ENCODE data around the gene TUBB4A. TPM values are rescaled to one million over a fixed set of nuclear protein-coding genes. Genes with fewer than 3 reads are reported as not detected.

The TUBB4A gene
- total and polyA plus RNA-seq, 10 of the 15 experiments (the other 5 are each of a cell fraction or from before 2014, with no cell fraction given), result 0.29 to 22.4 (median 3.8) TPM

DNA sequence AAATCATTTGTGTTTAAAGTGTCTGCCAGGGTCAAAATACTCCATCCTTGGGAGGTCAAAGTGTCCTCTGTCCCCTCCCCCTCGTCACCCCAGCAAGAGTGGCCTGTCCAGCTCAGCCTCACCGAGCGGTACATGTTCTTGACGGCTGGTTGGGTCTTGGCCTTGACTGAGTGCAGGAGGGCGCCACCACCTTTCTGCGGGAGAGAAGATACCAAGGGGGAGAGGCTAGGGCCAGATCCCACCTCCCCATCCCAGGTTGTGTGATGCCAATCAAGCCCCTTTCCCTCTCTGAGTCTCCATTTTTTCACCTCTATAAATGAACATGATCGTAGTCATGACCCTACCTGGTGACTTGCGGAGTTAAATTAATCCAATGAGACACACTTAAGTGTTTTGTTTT lies 31.9 kb downstream of the TUBB4A start:
- WGBS (ENCODE audit: insufficient coverage, insufficient replicate concordance, low lambda C conversion rate, missing lambda C conversion rate), result 96% methylated on average over 8 of the region's 8 CpGs
- POLR2A ChIA-PET, result interaction anchor here (0.9 to 1.5 kb wide), 2 partner anchors 14 to 19 kb away, joined by 3 read pairs; no protein-coding TSS in a partner anchor

More for the DNA sequence above, 31.9 kb downstream of the TUBB4A start:
- Histone ChIP-seq H3K36me3 (ENCODE audit: control insufficient read depth in 2 of 2, insufficient read depth in 2 of 2, low read length in 1 of 2) (peaks cover 0 to 2% of the 10 kb centered on the region in 2 experiments; a peak in 2 of 4 replicates), H3K9me3 (replicated peaks; ENCODE audit: control insufficient read depth, insufficient read depth, low read length) (no peaks in the 10 kb centered on the region), H2AFZ (ENCODE audit: control insufficient read depth, low read depth, low read length) (no peak overlapping the region), H3K79me2 (ENCODE audit: control insufficient read depth, insufficient read depth, low read length) (no peaks in the 10 kb centered on the region), H3K27ac (ENCODE audit: control insufficient read depth, insufficient read depth) (no peak overlapping the region), H3K4me2 (ENCODE audit: control insufficient read depth, insufficient read depth) (no peak overlapping the region), H3K4me1 (ENCODE audit: control insufficient read depth, insufficient read depth, low read length) (no peaks in the 10 kb centered on the region), H3K9ac (ENCODE audit: control insufficient read depth, insufficient read depth, low read length) (no peak overlapping the region), H4K20me1 (ENCODE audit: control insufficient read depth, insufficient read depth) (no peaks in the 10 kb centered on the region), H3K27me3 (replicated peaks in 1 of 2; ENCODE audit: control insufficient read depth in 2 of 2, insufficient read depth in 2 of 2, low read length in 1 of 2) (no peaks in the 10 kb centered on the region), H3K4me3 (no peak overlapping the region)
- no peak for DNase-seq (ENCODE audit: low read depth, low spot score)
- intact Hi-C loops (cut with micrococcal nuclease; ENCODE audit: unreplicated experiment) (no loop called here), in situ Hi-C loops (cut with MboI) (no loop called here)
- CTCF ChIA-PET, result interaction anchor here (1.5 kb wide), 1 partner anchor 11 kb away, joined by 4 read pairs; the partner anchor contains the start of gene DENND1C
- TF ChIP-seq BCL11A (IDR thresholded peaks at IDR 0.05; ENCODE audit: low read depth, low read length), result no peak
- TF ChIP-seq PAX8 (IDR thresholded peaks at IDR 0.05), result no peak
- no peak for TF ChIP-seq TCF12 (IDR thresholded peaks at IDR 0.05; ENCODE audit: low read depth, low read length)
- TF ChIP-seq, protein P1, sequence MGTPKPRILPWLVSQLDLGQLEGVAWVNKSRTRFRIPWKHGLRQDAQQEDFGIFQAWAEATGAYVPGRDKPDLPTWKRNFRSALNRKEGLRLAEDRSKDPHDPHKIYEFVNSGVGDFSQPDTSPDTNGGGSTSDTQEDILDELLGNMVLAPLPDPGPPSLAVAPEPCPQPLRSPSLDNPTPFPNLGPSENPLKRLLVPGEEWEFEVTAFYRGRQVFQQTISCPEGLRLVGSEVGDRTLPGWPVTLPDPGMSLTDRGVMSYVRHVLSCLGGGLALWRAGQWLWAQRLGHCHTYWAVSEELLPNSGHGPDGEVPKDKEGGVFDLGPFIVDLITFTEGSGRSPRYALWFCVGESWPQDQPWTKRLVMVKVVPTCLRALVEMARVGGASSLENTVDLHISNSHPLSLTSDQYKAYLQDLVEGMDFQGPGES (IDR thresholded peaks at IDR 0.05), result no peak
- TF ChIP-seq SRF (IDR thresholded peaks at IDR 0.05; ENCODE audit: low read depth in 2 of 2, low read length in 2 of 2), result no peak
- TF ChIP-seq TCF7 (IDR thresholded peaks at IDR 0.05; ENCODE audit: borderline replicate concordance), result no peak
- no peak for TF ChIP-seq MYB (IDR thresholded peaks at IDR 0.05; ENCODE audit: borderline replicate concordance, low read depth, low read length)
- TF ChIP-seq FOXK2 (IDR thresholded peaks at IDR 0.05), result no peak
- TF ChIP-seq, protein P2, sequence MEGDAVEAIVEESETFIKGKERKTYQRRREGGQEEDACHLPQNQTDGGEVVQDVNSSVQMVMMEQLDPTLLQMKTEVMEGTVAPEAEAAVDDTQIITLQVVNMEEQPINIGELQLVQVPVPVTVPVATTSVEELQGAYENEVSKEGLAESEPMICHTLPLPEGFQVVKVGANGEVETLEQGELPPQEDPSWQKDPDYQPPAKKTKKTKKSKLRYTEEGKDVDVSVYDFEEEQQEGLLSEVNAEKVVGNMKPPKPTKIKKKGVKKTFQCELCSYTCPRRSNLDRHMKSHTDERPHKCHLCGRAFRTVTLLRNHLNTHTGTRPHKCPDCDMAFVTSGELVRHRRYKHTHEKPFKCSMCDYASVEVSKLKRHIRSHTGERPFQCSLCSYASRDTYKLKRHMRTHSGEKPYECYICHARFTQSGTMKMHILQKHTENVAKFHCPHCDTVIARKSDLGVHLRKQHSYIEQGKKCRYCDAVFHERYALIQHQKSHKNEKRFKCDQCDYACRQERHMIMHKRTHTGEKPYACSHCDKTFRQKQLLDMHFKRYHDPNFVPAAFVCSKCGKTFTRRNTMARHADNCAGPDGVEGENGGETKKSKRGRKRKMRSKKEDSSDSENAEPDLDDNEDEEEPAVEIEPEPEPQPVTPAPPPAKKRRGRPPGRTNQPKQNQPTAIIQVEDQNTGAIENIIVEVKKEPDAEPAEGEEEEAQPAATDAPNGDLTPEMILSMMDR (IDR thresholded peaks at IDR 0.05 in 2 of 3, conservative IDR thresholded peaks at IDR 0.05 in 1 of 3; ENCODE audit: control insufficient read depth in 2 of 3, extremely low read depth in 1 of 3, insufficient read depth in 1 of 3, low read depth in 3 of 3, low read length in 3 of 3), result no peak
- TF ChIP-seq FOXM1 (IDR thresholded peaks at IDR 0.05; ENCODE audit: low read depth, low read length), result no peak
- TF ChIP-seq MEF2B (IDR thresholded peaks at IDR 0.05; ENCODE audit: partially characterized antibody, poor library complexity, severe bottlenecking), result no peak
- TF ChIP-seq, protein P3, sequence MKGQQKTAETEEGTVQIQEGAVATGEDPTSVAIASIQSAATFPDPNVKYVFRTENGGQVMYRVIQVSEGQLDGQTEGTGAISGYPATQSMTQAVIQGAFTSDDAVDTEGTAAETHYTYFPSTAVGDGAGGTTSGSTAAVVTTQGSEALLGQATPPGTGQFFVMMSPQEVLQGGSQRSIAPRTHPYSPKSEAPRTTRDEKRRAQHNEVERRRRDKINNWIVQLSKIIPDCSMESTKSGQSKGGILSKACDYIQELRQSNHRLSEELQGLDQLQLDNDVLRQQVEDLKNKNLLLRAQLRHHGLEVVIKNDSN (IDR thresholded peaks at IDR 0.05; ENCODE audit: borderline replicate concordance, extremely low read length, insufficient read depth, low read depth, low read length), result no peak
- FAIRE-seq, result no peak
- RAD21 ChIA-PET (ENCODE audit: unreplicated experiment), result no interaction called here
- SMC1A ChIA-PET (ENCODE audit: uncharacterized antibody, unreplicated experiment), result no interaction called here
- no TSS peak for BruUV-seq (replicated peaks)
- no peak for ATAC-seq

Measured in GM12878 (cell line).